Caco-2 (cell line): Measurements from ENCODE around the gene LRTM1. TPM values are rescaled to one million over a fixed set of nuclear protein-coding genes. Genes with fewer than 3 reads are reported as not detected.

Source experiments
- BruUV-seq: library from RNA; stranded (reverse); fragments of 400-500 nt; replicated peaks from 2 replicates; lab custom pipeline; 2021; lab: Mats Ljungman, UMichigan
- CTCF ChIA-PET: fragments of 300-600 bp; sonication (Branson Sonifier 250); formaldehyde crosslinking; loops from one replicate; lab custom pipeline; 2022; ENCODE audit warnings: antibody characterized with exemption; lab: Charles Lee
- POLR2A ChIA-PET: fragments of 300-600 bp; sonication (Branson Sonifier 250); formaldehyde crosslinking; loops from one replicate; lab custom pipeline; 2022; ENCODE audit warnings: antibody characterized with exemption; lab: Charles Lee
- DNase-seq, 2 experiments: peaks; one replicate each; pipeline versions ENCODE4 v3.0.0 to v3.0.0-alpha.2; 2020 to 2022
- H3K27me3 ChIP-seq: replicated peaks from 2 replicates; pipeline ENCODE4 v1.6.0; 2011; ENCODE audit warnings: low read length; ENCODE audit not compliant: control insufficient read depth, insufficient read depth
- H3K36me3 ChIP-seq: 2 replicates; pipeline ENCODE4 v1.5.1; 2011; ENCODE audit warnings: low read length; ENCODE audit not compliant: control insufficient read depth, insufficient read depth
- H3K4me1 ChIP-seq: fragments of 250-450 bp; sonication (Bioruptor Pico); 2 replicates; pipeline ENCODE4 v1.5.1; 2020; ENCODE audit warnings: mild to moderate bottlenecking
- H3K4me3 ChIP-seq: 2 replicates; pipeline ENCODE4 v1.5.1; 2011; ENCODE audit warnings: low read depth, mild to moderate bottlenecking, control low read depth, low read length
- H3K9me3 ChIP-seq: fragments of 250-450 bp; sonication (Bioruptor Pico); 2 replicates; pipeline ENCODE4 v1.5.1; 2020; ENCODE audit warnings: mild to moderate bottlenecking, moderate library complexity
- H3K27ac Mint-ChIP-seq: one replicate; pipeline ENCODE4 v1.8.0; 2022; ENCODE audit warnings: mixed read lengths; ENCODE audit not compliant: unreplicated experiment
- H3K27me3 Mint-ChIP-seq: one replicate; pipeline ENCODE4 v1.8.0; 2022; ENCODE audit warnings: mixed read lengths; ENCODE audit not compliant: insufficient read depth, unreplicated experiment
- H3K36me3 Mint-ChIP-seq: one replicate; pipeline ENCODE4 v1.8.0; 2022; ENCODE audit warnings: mild to moderate bottlenecking, mixed read lengths; ENCODE audit not compliant: insufficient read depth, unreplicated experiment
- H3K4me1 Mint-ChIP-seq: one replicate; pipeline ENCODE4 v1.8.0; 2022; ENCODE audit warnings: low read depth, mixed read lengths; ENCODE audit not compliant: unreplicated experiment
- H3K4me3 Mint-ChIP-seq: one replicate; pipeline ENCODE4 v1.8.0; 2022; ENCODE audit warnings: mild to moderate bottlenecking, moderate library complexity, mixed read lengths; ENCODE audit not compliant: unreplicated experiment
- H3K9me3 Mint-ChIP-seq: one replicate; pipeline ENCODE4 v1.8.0; 2022; ENCODE audit warnings: mixed read lengths; ENCODE audit not compliant: unreplicated experiment
- CTCF ChIP-seq, 2 experiments: fragments of 200-600 bp in 1 of 2; IDR thresholded peaks; 1 replicate in 1 of 2; 2 replicates in 1 of 2; pipeline versions ENCODE4 v1.5.1 to v1.8.0; 2011 to 2022; ENCODE audit warnings: antibody characterized with exemption in 1 of 2, control low read depth in 1 of 2, inconsistent platforms in 1 of 2, low read depth in 1 of 2, low read length in 1 of 2, mild to moderate bottlenecking in 1 of 2, moderate library complexity in 1 of 2; ENCODE audit not compliant: insufficient read depth in 1 of 2, severe bottlenecking in 1 of 2, unreplicated experiment in 1 of 2
- intact Hi-C: fragments of 100-400 bp; cut with micrococcal nuclease; formaldehyde crosslinking; loops from one replicate; pipeline ENCODE4 v1.10.0; 2022; ENCODE audit not compliant: unreplicated experiment
- total RNA-seq: library from RNA; stranded (reverse); gene quantifications from 2 replicates; pipeline ENCODE4 v1.2.3, GENCODE V29; 2022

Gene LRTM1
- total RNA-seq, 1 experiment from 2014 or later, result not detected

GRCh38 chr3:54906763-54907162 lies 21.1 kb downstream of the LRTM1 start:
- TF ChIP-seq CTCF (IDR thresholded peaks at IDR 0.05; ENCODE audit: insufficient read depth in 1 of 2, low read depth in 1 of 2, low read length in 1 of 2, severe bottlenecking in 1 of 2, unreplicated experiment in 1 of 2), result no peak
- H3K4me1 ChIP-seq, result no peaks in the 10 kb centered on the region
- CTCF ChIA-PET, result no interaction called here
- no peak overlapping the region for H3K4me3 ChIP-seq
- no peaks in the 10 kb centered on the region for H3K27me3 ChIP-seq
- peaks cover 5% of the 10 kb centered on the region for H3K36me3 Mint-ChIP-seq
- no peak for DNase-seq
- intact Hi-C loops, result no loop called here
- no TSS peak for BruUV-seq
- H3K36me3 ChIP-seq, result no peaks in the 10 kb centered on the region
- H3K27ac Mint-ChIP-seq, result no peak overlapping the region
- POLR2A ChIA-PET, result no interaction called here
- peaks cover 10% of the 10 kb centered on the region for H3K27me3 Mint-ChIP-seq
- no peaks in the 10 kb centered on the region for H3K9me3 Mint-ChIP-seq
- H3K4me1 Mint-ChIP-seq, result no peaks in the 10 kb centered on the region
- no peaks in the 10 kb centered on the region for H3K9me3 ChIP-seq
- H3K4me3 Mint-ChIP-seq, result no peak overlapping the region

GRCh38 chr3:54905920-54906319 lies 21.9 kb downstream of the LRTM1 start:
- H3K4me1 Mint-ChIP-seq, result no peaks in the 10 kb centered on the region
- no peak overlapping the region for H3K4me3 Mint-ChIP-seq
- DNase-seq, result no peak
- BruUV-seq, result no TSS peak
- H3K27me3 ChIP-seq, result no peaks in the 10 kb centered on the region
- no peaks in the 10 kb centered on the region for H3K4me1 ChIP-seq
- no peaks in the 10 kb centered on the region for H3K9me3 Mint-ChIP-seq
- TF ChIP-seq CTCF (IDR thresholded peaks at IDR 0.05; ENCODE audit: insufficient read depth in 1 of 2, low read depth in 1 of 2, low read length in 1 of 2, severe bottlenecking in 1 of 2, unreplicated experiment in 1 of 2), result no peak
- CTCF ChIA-PET, result no interaction called here
- H3K4me3 ChIP-seq, result no peak overlapping the region
- intact Hi-C loops, result no loop called here
- H3K27ac Mint-ChIP-seq, result no peak overlapping the region
- no peaks in the 10 kb centered on the region for H3K36me3 ChIP-seq
- POLR2A ChIA-PET, result no interaction called here
- no peaks in the 10 kb centered on the region for H3K9me3 ChIP-seq
- peaks cover 5% of the 10 kb centered on the region for H3K36me3 Mint-ChIP-seq
- peaks cover 10% of the 10 kb centered on the region for H3K27me3 Mint-ChIP-seq

GRCh38 chr3:54905261-54905888 lies 22.5 kb downstream of the LRTM1 start:
- no peaks in the 10 kb centered on the region for H3K9me3 Mint-ChIP-seq
- no peaks in the 10 kb centered on the region for H3K4me1 ChIP-seq
- BruUV-seq, result no TSS peak
- H3K27me3 ChIP-seq, result no peaks in the 10 kb centered on the region
- no peaks in the 10 kb centered on the region for H3K36me3 ChIP-seq
- H3K9me3 ChIP-seq, result no peaks in the 10 kb centered on the region
- no peak overlapping the region for H3K27ac Mint-ChIP-seq
- intact Hi-C loops, result no loop called here
- no peak overlapping the region for H3K4me3 ChIP-seq
- H3K27me3 Mint-ChIP-seq, result peaks cover 9% of the 10 kb centered on the region
- H3K4me3 Mint-ChIP-seq, result no peak overlapping the region
- POLR2A ChIA-PET, result no interaction called here
- no peaks in the 10 kb centered on the region for H3K4me1 Mint-ChIP-seq
- H3K36me3 Mint-ChIP-seq, result peaks cover 2% of the 10 kb centered on the region
- no peak for TF ChIP-seq CTCF (IDR thresholded peaks at IDR 0.05; ENCODE audit: insufficient read depth in 1 of 2, low read depth in 1 of 2, low read length in 1 of 2, severe bottlenecking in 1 of 2, unreplicated experiment in 1 of 2)
- CTCF ChIA-PET, result no interaction called here
- no peak for DNase-seq
